Measurements from ENCODE around the gene GNL3. TPM values are rescaled to one million over a fixed set of nuclear protein-coding genes. Genes with fewer than 3 reads are reported as not detected.
"Not testable (repeated sequence)": the region's sequence is repeated elsewhere in the genome, so short reads cannot be mapped to it uniquely, and the experiment has no call there.

Gene GNL3
- total RNA-seq, 1 donor from 2014 or later, result 235 TPM

DNA sequence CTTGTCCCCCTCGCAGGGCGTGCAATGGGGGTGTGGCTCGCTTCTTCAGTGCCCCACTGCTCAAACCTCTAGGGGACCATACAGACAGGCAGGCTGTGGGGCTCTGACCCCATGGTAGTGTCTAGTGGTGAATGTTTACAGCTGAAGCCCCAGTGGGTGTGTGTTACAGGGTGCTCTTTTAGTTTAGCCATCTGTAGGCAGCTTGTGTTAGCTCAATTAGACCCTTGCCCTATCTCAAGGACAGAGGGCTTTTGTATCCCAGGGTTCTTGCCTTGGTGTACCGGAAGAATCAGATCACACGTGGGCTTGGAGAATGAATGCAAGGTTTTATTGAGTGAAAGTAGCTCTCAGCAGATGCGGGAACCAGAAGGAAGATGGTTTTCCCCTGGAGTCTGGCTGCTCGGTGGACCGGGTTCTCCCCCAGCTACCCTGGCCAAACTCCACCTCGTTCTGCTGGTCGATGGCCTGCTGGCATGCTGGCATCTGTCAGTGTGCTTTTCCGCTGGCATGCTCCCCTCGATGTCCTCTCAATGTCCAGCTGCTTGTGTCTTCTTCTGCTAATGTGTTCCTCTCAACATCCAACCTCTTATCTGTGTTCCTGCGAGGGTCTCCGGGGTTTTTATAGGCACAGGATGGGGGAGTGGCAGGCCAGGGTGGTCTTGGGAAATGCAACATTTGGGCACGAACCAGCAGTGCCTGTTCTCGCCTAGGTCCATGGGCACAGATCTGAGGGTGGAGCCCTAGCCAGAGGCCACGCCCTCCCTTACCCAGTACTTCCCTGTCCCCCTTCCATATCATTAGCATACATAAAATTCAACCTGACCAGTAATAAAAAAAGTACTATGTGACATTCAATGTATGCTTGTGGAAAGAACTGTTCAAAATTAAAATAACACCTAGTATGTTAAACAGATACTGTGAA is 26.7 kb downstream of the GNL3 start:
- intact Hi-C loops (cut with micrococcal nuclease), result no loop called here
- Mint-ChIP-seq H3K4me3 (ENCODE audit: low read depth) (no peak overlapping the region), H3K9me3 (no peaks in the 10 kb centered on the region), H3K36me3 (ENCODE audit: low read depth) (peaks cover 26% of the 10 kb centered on the region), H3K27ac (no peak overlapping the region), H3K4me1 (ENCODE audit: low read depth) (peaks cover 7% of the 10 kb centered on the region), H3K27me3 (ENCODE audit: low read depth) (no peaks in the 10 kb centered on the region)
- DNase-seq (ENCODE audit: low spot score), result no peak

GRCh38 chr3:52714335-52715302 is 28.8 kb downstream of the GNL3 start:
- Mint-ChIP-seq H3K9me3 (peaks cover 3% of the 10 kb centered on the region), H3K4me1 (ENCODE audit: low read depth) (peaks cover under 1% of the 10 kb centered on the region), H3K27me3 (ENCODE audit: low read depth) (no peaks in the 10 kb centered on the region), H3K27ac (no peak overlapping the region), H3K4me3 (ENCODE audit: low read depth) (no peak overlapping the region), H3K36me3 (ENCODE audit: low read depth) (peaks cover 23% of the 10 kb centered on the region)
- intact Hi-C loops (cut with micrococcal nuclease), result no loop called here
- DNase-seq (ENCODE audit: low spot score), result no peak

- no peaks in the 10 kb centered on the region for H3K27me3 Mint-ChIP-seq (ENCODE audit: low read depth)
- no peak overlapping the region for H3K27ac Mint-ChIP-seq
- H3K4me3 Mint-ChIP-seq (ENCODE audit: low read depth), result no peak overlapping the region
- H3K36me3 Mint-ChIP-seq (ENCODE audit: low read depth), result peaks cover 35% of the 10 kb centered on the region
- peaks cover 14% of the 10 kb centered on the region for H3K9me3 Mint-ChIP-seq
- intact Hi-C loops (cut with micrococcal nuclease), result no loop called here
- peaks cover 9% of the 10 kb centered on the region for H3K4me1 Mint-ChIP-seq (ENCODE audit: low read depth)
- DNase-seq (ENCODE audit: low spot score), result no peak
These were observed 30.0 kb downstream of the GNL3 start for GRCh38 chr3:52715714-52716305.

GRCh38 chr3:52719618-52720017 is 33.8 kb downstream of the GNL3 start:
- H3K36me3 Mint-ChIP-seq (ENCODE audit: low read depth), result peaks cover 34% of the 10 kb centered on the region
- intact Hi-C loops (cut with micrococcal nuclease), result no loop called here
- peaks cover 22% of the 10 kb centered on the region for H3K4me1 Mint-ChIP-seq (ENCODE audit: low read depth)
- H3K4me3 Mint-ChIP-seq (ENCODE audit: low read depth), result no peak overlapping the region
- no peak overlapping the region for H3K27ac Mint-ChIP-seq
- peaks cover 15% of the 10 kb centered on the region for H3K9me3 Mint-ChIP-seq
- DNase-seq (ENCODE audit: low spot score), result no peak
- no peaks in the 10 kb centered on the region for H3K27me3 Mint-ChIP-seq (ENCODE audit: low read depth)

DNA sequence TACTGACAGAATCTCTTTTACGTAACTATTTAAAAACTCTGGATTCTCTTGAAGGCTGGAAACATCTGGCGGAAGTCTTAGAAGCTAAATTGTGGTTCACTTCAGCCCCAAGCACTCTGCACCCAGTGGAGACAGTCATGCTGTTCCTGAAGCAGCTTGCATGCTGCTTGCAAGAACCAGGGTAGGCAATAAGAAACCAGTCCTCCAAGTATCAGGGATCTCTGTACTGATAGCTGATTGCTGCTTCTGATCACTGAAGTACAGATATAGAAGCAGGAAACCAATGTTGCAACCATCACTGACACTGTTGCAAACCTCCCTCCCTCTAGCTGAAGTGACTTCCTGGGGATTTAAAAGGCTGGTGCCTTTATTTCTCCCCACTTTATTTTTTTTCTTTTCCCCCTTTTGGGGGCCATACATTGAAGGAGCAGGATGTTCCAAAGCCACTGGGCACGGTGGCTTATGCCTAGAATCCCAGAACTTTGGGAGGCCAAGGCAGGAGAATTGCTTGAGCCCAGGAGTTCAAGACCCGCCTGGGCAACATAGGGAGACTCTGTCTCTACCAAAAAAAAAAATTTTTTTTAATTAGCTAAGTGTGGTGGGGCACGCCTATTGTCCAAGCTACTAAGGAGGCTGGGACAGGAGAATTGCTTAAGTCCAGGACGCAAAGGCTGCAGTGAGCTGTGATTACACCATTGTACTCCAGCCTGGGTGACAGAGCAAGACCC is 35.3 kb downstream of the GNL3 start:
- H3K4me1 Mint-ChIP-seq (ENCODE audit: low read depth), result peaks cover 22% of the 10 kb centered on the region
- H3K27me3 Mint-ChIP-seq (ENCODE audit: low read depth), result no peaks in the 10 kb centered on the region
- no peak overlapping the region for H3K4me3 Mint-ChIP-seq (ENCODE audit: low read depth)
- intact Hi-C loops (cut with micrococcal nuclease), result no loop called here
- H3K36me3 Mint-ChIP-seq (ENCODE audit: low read depth), result peaks cover 38% of the 10 kb centered on the region
- peak; percentile 20 for DNase-seq (ENCODE audit: low spot score)
- H3K27ac Mint-ChIP-seq, result peak overlapping the region; percentile 66
- H3K9me3 Mint-ChIP-seq, result peaks cover 18% of the 10 kb centered on the region

DNA sequence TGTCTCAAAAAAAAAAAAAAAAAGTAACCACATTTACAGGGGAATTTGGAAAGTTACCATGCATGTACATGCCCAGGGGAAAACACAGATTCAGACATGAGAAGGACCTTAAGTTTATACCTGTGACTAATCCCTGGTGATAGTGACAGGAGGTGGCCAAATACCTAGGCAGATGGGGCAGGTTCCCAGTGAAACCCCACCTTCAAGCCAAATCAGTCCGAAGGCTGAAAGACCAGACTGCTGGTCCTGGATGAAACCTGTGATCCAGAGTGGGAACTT is 35.8 kb downstream of the GNL3 start:
- no peaks in the 10 kb centered on the region for H3K27me3 Mint-ChIP-seq (ENCODE audit: low read depth)
- DNase-seq (ENCODE audit: low spot score), result no peak
- H3K4me3 Mint-ChIP-seq (ENCODE audit: low read depth), result no peak overlapping the region
- H3K9me3 Mint-ChIP-seq, result peaks cover 18% of the 10 kb centered on the region
- H3K4me1 Mint-ChIP-seq (ENCODE audit: low read depth), result peaks cover 22% of the 10 kb centered on the region
- H3K27ac Mint-ChIP-seq, result no peak overlapping the region
- intact Hi-C loops (cut with micrococcal nuclease), result no loop called here
- H3K36me3 Mint-ChIP-seq (ENCODE audit: low read depth), result peaks cover 39% of the 10 kb centered on the region

DNA sequence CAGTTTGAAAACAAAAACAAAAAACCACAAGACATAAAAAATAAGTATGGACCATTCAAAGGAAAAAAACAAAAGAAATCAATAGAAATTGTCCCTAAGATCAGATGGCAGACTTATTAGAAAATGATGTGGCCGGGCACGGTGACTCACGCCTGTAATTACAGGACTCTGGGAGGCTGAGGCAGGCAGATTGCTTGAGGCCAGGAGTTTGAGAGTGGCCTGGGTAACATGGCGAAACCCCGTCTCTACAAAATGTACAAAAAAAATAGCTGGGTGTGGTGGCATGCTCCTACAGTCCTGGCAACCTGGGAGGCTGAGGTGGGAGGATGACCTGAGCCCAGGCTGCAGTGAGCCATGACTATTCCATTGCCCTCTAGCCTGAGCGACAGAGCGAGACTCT is 36.7 kb downstream of the GNL3 start:
- Mint-ChIP-seq H3K36me3 (ENCODE audit: low read depth) (peaks cover 43% of the 10 kb centered on the region), H3K27ac (no peak overlapping the region), H3K9me3 (peaks cover 19% of the 10 kb centered on the region), H3K4me3 (ENCODE audit: low read depth) (no peak overlapping the region), H3K27me3 (ENCODE audit: low read depth) (no peaks in the 10 kb centered on the region), H3K4me1 (ENCODE audit: low read depth) (peaks cover 22% of the 10 kb centered on the region)
- intact Hi-C loops (cut with micrococcal nuclease), result no loop called here
- DNase-seq (ENCODE audit: low spot score), result no peak

GRCh38 chr3:52723935-52724334 is 38.1 kb downstream of the GNL3 start:
- intact Hi-C loops (cut with micrococcal nuclease), result no loop called here
- H3K27me3 Mint-ChIP-seq (ENCODE audit: low read depth), result no peaks in the 10 kb centered on the region
- H3K9me3 Mint-ChIP-seq, result peaks cover 31% of the 10 kb centered on the region
- DNase-seq (ENCODE audit: low spot score), result no peak
- no peak overlapping the region for H3K4me3 Mint-ChIP-seq (ENCODE audit: low read depth)
- H3K27ac Mint-ChIP-seq, result no peak overlapping the region
- H3K36me3 Mint-ChIP-seq (ENCODE audit: low read depth), result peaks cover 52% of the 10 kb centered on the region
- peaks cover 22% of the 10 kb centered on the region for H3K4me1 Mint-ChIP-seq (ENCODE audit: low read depth)

DNA sequence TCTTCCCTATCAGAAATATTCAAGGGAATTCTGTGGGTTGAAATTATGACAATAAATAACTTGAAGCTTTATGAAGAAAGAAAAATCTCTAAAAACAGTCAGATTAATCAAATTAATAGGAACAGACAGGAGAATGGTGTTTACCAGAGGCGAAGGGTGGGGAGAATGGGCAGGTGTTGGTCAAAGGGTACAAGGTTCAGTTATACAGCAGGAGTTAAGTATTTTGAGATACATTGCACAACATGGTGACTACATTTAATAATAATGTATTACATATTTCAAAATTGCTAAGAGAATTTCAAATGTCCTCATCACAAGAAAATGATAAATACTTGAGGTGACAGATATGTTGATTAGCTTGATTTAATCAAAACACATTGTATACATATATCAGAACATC is 38.7 kb downstream of the GNL3 start:
- H3K27ac Mint-ChIP-seq, result no peak overlapping the region
- H3K27me3 Mint-ChIP-seq (ENCODE audit: low read depth), result no peaks in the 10 kb centered on the region

DNA sequence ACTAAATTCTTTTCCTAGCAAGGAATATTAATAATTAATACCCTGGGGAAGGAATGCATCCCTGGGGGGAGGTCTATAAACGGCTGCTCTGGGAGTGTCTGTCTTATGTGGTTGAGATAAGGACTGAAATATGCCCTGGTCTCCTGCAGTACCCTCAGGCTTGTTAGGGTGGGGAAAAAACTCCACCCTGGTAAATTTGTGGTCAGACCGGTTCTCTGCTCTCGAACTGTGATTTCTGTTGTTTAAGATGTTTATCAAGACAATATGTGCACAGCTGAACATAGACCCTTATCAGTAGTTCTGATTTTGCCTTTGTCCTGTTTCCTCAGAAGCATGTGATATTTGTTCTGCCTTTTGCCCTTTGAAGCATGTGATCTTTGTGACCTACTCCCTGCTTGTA is 42.9 kb downstream of the GNL3 start:
- Mint-ChIP-seq H3K36me3 (ENCODE audit: low read depth) (peaks cover 74% of the 10 kb centered on the region), H3K9me3 (peaks cover 56% of the 10 kb centered on the region)
- H3K27ac Mint-ChIP-seq; DNase-seq (ENCODE audit: low spot score); intact Hi-C loops (cut with micrococcal nuclease); H3K27me3 Mint-ChIP-seq (ENCODE audit: low read depth); H3K4me1 Mint-ChIP-seq (ENCODE audit: low read depth); H3K4me3 Mint-ChIP-seq (ENCODE audit: low read depth): not testable (repeated sequence)

More for the DNA sequence above, 38.7 kb downstream of the GNL3 start:
- Mint-ChIP-seq H3K4me3 (ENCODE audit: low read depth) (no peak overlapping the region), H3K4me1 (ENCODE audit: low read depth) (peaks cover 22% of the 10 kb centered on the region), H3K36me3 (ENCODE audit: low read depth) (peaks cover 52% of the 10 kb centered on the region), H3K9me3 (peaks cover 32% of the 10 kb centered on the region)
- DNase-seq (ENCODE audit: low spot score), result no peak
- intact Hi-C loops (cut with micrococcal nuclease), result no loop called here

GRCh38 chr3:52730681-52731080 is 44.8 kb downstream of the GNL3 start:
- no peak for DNase-seq (ENCODE audit: low spot score)
- no peak overlapping the region for H3K4me3 Mint-ChIP-seq (ENCODE audit: low read depth)
- peaks cover 65% of the 10 kb centered on the region for H3K9me3 Mint-ChIP-seq
- no peaks in the 10 kb centered on the region for H3K27me3 Mint-ChIP-seq (ENCODE audit: low read depth)
- H3K4me1 Mint-ChIP-seq (ENCODE audit: low read depth), result peaks cover 10% of the 10 kb centered on the region
- H3K27ac Mint-ChIP-seq, result no peak overlapping the region
- peaks cover 85% of the 10 kb centered on the region for H3K36me3 Mint-ChIP-seq (ENCODE audit: low read depth)
- intact Hi-C loops (cut with micrococcal nuclease), result no loop called here

GRCh38 chr3:52731590-52731989 is 45.8 kb downstream of the GNL3 start:
- no peak overlapping the region for H3K4me3 Mint-ChIP-seq (ENCODE audit: low read depth)
- H3K27me3 Mint-ChIP-seq (ENCODE audit: low read depth), result no peaks in the 10 kb centered on the region
- no peak overlapping the region for H3K27ac Mint-ChIP-seq
- DNase-seq (ENCODE audit: low spot score), result no peak
- H3K36me3 Mint-ChIP-seq (ENCODE audit: low read depth), result peaks cover 86% of the 10 kb centered on the region
- H3K9me3 Mint-ChIP-seq, result peaks cover 62% of the 10 kb centered on the region
- peaks cover 10% of the 10 kb centered on the region for H3K4me1 Mint-ChIP-seq (ENCODE audit: low read depth)
- intact Hi-C loops (cut with micrococcal nuclease), result no loop called here
